Ishikawa (cell line): ENCODE results near the gene PRR5.

Experiments
- CEBPB ChIP-seq: IDR thresholded peaks from 2 replicates; pipeline ENCODE4 v1.6.1; 2012
- CREB1 ChIP-seq: IDR thresholded peaks from 2 replicates; pipeline ENCODE4 v1.6.1; 2012; ENCODE audit warnings: low read depth
- EGR1 ChIP-seq: IDR thresholded peaks from 2 replicates; pipeline ENCODE4 v1.6.1; 2012
- EP300 ChIP-seq: IDR thresholded peaks from 2 replicates; pipeline ENCODE4 v1.6.1; 2012; ENCODE audit warnings: borderline replicate concordance
- FOXM1 ChIP-seq: IDR thresholded peaks from 2 replicates; pipeline ENCODE4 v1.6.1; 2012; ENCODE audit warnings: low read depth, borderline replicate concordance
- NFIC ChIP-seq: IDR thresholded peaks from 2 replicates; pipeline ENCODE4 v1.6.1; 2012
- RAD21 ChIP-seq: IDR thresholded peaks from 2 replicates; pipeline ENCODE4 v1.6.1; 2012; ENCODE audit warnings: low read depth
- TAF1 ChIP-seq: IDR thresholded peaks from 2 replicates; pipeline ENCODE4 v1.6.1; 2012; ENCODE audit warnings: low read depth, mild to moderate bottlenecking
- TCF12 ChIP-seq: IDR thresholded peaks from 2 replicates; pipeline ENCODE4 v1.6.1; 2012; ENCODE audit warnings: low read depth
- TEAD4 ChIP-seq: IDR thresholded peaks from 2 replicates; pipeline ENCODE4 v1.6.1; 2012
- YY1 ChIP-seq: IDR thresholded peaks from 2 replicates; pipeline ENCODE4 v1.6.1; 2012; ENCODE audit warnings: low read depth
- ZBTB7A ChIP-seq: IDR thresholded peaks from 2 replicates; pipeline ENCODE4 v1.6.1; 2012; ENCODE audit warnings: low read depth
- TF ChIP-seq, protein P1 (sequence below): IDR thresholded peaks from 2 replicates; pipeline ENCODE4 v1.6.1; 2012
- TF ChIP-seq, protein P2 (sequence below): IDR thresholded peaks from 2 replicates; pipeline ENCODE4 v1.6.1; 2012
- TF ChIP-seq, protein P3 (sequence below): IDR thresholded peaks from 2 replicates; pipeline ENCODE4 v1.6.1; 2012; ENCODE audit warnings: low read depth, mild to moderate bottlenecking

PRR5 gene

DNA sequence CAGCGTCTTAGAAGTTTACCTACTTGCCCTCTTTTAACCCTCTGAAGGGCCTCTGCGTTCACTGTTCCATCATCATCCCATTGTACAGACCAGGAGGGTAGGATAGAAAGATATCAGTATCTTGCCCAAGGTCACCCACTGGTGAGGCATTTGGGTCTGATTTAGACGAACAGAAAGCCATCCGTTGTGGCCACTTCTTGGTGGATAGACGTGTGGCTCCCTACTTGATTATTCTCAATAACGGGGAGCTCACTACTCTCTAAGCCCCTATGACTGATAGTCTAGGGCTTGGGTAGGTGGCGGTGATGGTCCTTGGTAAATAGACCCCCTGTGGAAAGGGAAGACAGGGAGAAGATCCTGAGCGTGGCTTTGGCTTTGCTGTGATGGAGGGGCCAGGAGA is 28.6 kb upstream of the PRR5 start:
- TF ChIP-seq EGR1 (no peak), RAD21 (no peak), ZBTB7A (no peak), YY1 (no peak), EP300 (no peak), TEAD4 (no peak)
- TF ChIP-seq, protein P1, sequence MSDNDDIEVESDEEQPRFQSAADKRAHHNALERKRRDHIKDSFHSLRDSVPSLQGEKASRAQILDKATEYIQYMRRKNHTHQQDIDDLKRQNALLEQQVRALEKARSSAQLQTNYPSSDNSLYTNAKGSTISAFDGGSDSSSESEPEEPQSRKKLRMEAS, result no peak

DNA sequence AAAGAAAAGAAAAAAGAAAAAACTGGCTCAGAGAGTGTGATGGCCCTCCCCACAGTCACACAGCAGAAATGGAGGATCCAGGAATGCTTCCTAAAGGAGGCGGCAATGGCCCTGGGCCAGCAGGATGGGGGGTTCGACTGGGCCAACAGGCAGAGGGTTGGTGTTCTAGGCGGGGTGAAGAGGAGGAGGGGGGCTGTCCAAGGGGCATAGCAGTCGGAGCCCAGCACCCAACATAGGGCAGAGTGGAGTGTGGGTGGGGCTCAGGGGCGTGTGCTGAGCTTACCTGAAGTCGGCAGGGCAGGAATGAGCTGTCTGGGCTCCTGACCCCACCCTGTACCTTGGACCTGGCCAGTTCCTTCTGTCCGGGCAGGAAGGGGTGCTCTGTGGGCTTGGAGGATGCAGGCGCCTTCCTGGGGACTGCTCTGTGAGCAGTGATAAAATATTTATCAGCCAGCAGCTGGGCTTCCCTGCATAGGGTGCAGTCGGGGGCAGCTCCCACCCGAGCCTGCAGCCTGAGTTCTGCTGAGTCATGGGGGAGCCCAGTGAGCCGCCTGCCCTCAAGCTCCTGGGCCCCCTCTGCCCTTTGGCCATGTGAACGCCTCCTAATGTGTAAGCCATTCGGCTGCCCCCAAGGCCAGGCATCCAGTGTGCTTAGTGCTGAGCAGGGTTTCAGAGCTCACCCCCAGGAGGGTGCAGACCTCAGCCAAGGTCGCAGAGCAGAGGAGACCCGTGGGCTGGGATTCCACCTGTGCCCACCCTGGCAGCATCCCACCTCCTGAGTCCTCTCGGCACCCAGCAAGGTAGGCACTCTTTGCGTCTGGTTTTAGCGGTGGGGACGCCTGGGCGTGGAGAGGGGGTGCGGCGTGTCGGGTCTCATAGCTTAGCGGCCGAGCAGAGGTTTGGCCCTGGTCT is 25.3 kb upstream of the PRR5 start:
- no peak for TF ChIP-seq CEBPB
- no peak for TF ChIP-seq YY1
- TF ChIP-seq ZBTB7A, result no peak
- TF ChIP-seq, protein P1, result no peak
- TF ChIP-seq NFIC, result no peak

DNA sequence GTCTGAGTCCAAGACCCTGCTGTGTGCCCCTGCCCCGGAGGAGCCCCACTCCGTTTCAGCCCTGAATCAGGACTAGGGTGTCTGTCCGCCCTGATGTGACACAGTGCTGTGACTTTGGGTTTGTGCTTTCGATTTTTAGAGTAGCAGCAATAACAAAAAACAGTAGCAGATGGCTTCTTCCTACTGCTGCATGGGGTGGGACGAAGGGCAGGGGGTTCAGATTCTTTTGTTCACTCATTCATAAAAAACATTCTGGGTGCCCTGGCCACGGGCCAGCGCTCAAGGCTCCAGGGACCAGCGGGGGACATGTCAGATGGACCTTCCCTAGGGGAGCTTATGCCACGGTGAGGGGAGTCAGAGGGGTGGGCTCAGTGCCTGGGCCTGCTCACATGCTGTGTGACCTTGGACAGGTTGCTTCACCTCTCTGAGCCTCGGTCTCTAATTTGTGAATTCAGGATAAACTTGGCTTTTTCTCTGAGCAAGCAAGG is 24.6 kb upstream of the PRR5 start:
- TF ChIP-seq FOXM1, result no peak
- TF ChIP-seq CEBPB, result no peak
- TF ChIP-seq, protein P2, sequence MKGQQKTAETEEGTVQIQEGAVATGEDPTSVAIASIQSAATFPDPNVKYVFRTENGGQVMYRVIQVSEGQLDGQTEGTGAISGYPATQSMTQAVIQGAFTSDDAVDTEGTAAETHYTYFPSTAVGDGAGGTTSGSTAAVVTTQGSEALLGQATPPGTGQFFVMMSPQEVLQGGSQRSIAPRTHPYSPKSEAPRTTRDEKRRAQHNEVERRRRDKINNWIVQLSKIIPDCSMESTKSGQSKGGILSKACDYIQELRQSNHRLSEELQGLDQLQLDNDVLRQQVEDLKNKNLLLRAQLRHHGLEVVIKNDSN, result no peak
- no peak for TF ChIP-seq TCF12
- TF ChIP-seq RAD21, result no peak
- TF ChIP-seq EGR1, result no peak
- no peak for TF ChIP-seq EP300
- TF ChIP-seq CREB1, result no peak
- TF ChIP-seq, protein P1, result no peak
- TF ChIP-seq TEAD4, result no peak
- no peak for TF ChIP-seq NFIC
- TF ChIP-seq, protein P3, sequence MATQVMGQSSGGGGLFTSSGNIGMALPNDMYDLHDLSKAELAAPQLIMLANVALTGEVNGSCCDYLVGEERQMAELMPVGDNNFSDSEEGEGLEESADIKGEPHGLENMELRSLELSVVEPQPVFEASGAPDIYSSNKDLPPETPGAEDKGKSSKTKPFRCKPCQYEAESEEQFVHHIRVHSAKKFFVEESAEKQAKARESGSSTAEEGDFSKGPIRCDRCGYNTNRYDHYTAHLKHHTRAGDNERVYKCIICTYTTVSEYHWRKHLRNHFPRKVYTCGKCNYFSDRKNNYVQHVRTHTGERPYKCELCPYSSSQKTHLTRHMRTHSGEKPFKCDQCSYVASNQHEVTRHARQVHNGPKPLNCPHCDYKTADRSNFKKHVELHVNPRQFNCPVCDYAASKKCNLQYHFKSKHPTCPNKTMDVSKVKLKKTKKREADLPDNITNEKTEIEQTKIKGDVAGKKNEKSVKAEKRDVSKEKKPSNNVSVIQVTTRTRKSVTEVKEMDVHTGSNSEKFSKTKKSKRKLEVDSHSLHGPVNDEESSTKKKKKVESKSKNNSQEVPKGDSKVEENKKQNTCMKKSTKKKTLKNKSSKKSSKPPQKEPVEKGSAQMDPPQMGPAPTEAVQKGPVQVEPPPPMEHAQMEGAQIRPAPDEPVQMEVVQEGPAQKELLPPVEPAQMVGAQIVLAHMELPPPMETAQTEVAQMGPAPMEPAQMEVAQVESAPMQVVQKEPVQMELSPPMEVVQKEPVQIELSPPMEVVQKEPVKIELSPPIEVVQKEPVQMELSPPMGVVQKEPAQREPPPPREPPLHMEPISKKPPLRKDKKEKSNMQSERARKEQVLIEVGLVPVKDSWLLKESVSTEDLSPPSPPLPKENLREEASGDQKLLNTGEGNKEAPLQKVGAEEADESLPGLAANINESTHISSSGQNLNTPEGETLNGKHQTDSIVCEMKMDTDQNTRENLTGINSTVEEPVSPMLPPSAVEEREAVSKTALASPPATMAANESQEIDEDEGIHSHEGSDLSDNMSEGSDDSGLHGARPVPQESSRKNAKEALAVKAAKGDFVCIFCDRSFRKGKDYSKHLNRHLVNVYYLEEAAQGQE, result no peak

DNA sequence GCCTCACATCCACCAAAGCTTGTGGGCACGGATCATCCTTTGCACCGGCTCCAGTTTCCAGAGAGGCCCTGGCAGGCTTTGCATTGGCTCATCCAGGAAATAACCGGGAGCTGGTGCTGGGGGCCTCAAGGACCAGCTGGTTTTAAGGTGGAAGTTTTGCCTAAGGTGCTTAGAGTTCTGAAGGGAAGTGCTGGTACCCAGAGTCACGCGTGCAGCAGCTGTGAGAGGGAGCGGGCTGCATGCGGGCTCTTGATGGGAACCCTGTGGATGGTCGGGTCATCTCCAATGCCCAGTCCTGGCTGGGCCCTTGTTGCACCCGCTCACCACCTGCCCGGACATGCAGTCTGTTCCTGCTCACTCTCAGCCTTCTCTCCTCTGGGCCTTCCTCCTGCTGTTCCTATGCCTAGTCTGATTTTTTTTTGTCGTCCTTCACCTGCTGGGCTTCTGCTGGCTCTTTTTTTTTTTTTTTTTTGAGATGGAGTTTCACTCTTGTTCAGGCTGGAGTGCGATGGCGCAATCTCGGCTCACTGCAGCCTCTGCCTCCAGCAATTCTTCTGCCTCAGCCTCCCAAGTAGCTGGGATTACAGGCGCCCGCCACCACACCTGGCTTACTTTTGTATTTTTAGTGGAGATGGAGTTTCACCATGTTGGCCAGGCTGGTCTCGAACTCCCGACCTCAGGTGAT is 24.0 kb upstream of the PRR5 start:
- TF ChIP-seq CEBPB, result peak; percentile 55; the same call in 1 of the 2 replicates
- TF ChIP-seq EGR1, result no peak

DNA sequence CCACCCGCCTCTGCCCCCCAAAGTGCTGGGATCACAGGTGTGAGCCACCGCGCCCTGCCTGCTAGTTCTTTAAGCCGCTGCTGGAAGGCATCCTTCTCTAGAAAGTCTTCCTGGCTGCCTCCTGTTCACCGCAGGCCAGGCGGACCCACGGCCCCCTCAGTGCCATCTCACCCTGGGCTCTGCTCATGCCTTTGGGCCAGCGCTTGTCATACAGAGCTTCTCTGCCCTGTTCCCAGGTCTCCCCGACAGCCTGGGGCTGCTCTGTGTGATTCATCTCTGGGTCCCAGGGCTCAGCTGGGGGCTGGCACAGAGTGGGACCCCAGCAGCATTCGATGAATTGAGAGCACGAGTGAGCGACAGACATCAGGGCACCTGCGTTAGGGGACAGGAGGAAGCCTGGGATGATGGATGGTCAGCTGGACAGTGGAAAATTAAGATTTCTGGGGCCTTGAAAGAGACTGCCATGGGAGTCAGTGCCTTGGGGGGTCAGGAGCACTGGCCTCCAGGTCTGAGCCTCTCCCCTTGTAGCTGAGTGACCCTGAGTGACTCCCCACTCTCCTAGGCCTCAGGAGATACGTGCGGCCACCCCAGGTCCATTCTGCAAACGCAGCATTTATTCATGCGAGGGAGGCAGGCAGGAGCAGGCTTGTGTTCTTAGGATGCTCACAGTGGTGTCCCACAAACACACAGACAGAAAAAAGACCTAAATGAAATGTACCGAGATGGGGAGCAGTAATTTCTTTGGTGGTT is 23.3 kb upstream of the PRR5 start:
- TF ChIP-seq ZBTB7A, result no peak
- no peak for TF ChIP-seq CREB1
- no peak for TF ChIP-seq FOXM1
- no peak for TF ChIP-seq EGR1
- TF ChIP-seq YY1, result no peak
- TF ChIP-seq, protein P3, result no peak
- TF ChIP-seq CEBPB, result no peak
- no peak for TF ChIP-seq TCF12
- TF ChIP-seq, protein P1, result no peak
- no peak for TF ChIP-seq TAF1
- no peak for TF ChIP-seq NFIC
- TF ChIP-seq EP300, result no peak
- TF ChIP-seq RAD21, result no peak
